Activated gamma-delta T cell treated with anti-CD3 and anti-CD28 coated beads, Interleukin-2, amount 50 U/mL, for 16 hours (primary cell): ENCODE measurements around the gene BTBD16.

Experiments used
- DNase-seq: peaks from one replicate; pipeline ENCODE4 v3.0.0-alpha.2; 2020; ENCODE audit warnings: low read depth

BTBD16 gene

GRCh38 chr10:122343936-122344335 is 72.8 kb downstream of the BTBD16 start:
- DNase-seq: no peak

DNA sequence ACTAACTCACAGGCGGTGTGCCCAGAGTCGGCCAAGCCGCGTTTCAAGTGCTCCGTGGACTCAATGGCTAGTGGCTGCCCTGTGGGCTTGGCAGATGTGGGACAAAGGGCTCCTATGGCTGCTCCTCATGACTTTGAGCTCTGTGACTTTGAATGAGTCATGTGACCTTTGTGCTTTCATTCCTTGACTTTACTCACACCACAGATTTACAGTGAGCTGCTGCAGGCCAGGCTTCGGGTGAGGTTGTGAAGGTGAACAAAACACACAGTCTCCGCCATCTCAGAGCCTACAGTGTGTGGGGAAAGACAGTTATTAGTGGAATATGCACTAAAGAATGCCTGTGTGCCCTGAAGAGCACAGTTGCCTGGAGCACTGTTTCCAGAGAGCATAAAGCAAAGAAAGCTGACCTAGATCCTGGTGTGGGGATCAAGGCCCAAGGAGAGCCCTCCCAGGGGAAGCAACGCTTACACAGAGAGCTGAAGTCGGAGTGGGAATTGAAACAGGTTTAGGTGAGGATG is 73.7 kb downstream of the BTBD16 start:
- DNase-seq: no peak

GRCh38 chr10:122346326-122346950 is 75.3 kb downstream of the BTBD16 start:
- DNase-seq: no peak

GRCh38 chr10:122347170-122347841 is 76.2 kb downstream of the BTBD16 start:
- no peak for DNase-seq

- DNase-seq: no peak
These were observed 77.4 kb downstream of the BTBD16 start for GRCh38 chr10:122348512-122348911.

DNA sequence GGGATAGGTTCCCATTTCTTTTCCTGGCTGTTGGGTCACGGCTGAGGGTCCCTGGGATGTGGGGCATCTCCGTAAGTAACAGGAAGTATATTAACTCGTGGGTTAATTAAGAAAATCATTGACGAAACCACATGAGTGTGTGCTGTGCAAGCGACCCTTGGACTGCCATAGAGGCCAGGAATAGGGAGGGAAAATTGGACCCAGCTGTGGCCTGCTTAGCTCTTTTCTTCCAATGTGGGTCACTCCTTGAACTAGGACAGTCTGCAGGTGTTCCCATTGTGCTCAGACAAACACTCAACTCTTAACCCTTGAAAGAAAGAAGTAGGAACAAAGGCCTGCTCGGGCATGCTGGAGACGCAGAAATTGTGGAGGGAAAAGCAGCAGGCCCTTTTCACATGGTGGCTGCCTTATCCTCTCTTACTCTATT is 77.9 kb downstream of the BTBD16 start:
- DNase-seq: no peak

- DNase-seq: no peak
These were observed 78.8 kb downstream of the BTBD16 start for GRCh38 chr10:122349758-122350369.

DNA sequence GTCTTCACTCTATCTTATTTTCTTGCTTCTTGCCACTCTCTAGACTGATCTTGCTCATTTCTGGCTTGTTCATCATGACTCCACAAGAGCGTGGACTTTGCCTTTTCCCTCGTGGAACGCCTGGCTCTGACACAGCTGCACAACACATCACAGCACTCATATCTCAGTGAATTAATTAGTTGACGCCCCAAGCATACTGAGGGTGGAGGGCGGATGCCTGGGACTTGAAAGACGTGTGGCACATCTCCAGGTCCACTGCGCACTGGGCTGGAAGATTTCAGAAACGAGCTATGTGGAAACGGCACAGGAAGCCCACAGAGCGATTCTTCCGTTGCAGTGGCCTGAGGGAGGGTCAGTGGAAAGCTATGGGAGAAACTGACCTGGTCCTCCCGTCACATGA is 79.8 kb downstream of the BTBD16 start:
- DNase-seq: no peak

GRCh38 chr10:122352817-122353525 is 81.9 kb downstream of the BTBD16 start:
- no peak for DNase-seq

DNA sequence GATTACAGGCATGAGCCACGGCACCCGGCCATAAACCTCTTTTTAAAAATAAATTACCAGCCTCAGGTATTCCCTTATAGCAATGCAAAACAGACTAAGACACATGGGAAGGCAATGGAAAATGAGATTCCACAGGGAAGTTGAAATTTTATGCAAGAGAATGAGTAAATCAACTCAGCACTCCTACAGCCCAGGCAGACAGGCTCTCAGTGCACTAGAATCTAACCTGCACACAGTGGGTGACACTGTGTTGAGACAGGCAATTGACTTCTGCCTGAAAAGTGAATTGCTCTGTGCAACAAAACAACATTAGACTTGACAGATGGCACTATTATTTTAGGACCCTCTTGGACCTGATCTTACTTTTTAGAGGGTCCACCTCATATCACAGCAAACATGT is 83.3 kb downstream of the BTBD16 start:
- DNase-seq: no peak

DNA sequence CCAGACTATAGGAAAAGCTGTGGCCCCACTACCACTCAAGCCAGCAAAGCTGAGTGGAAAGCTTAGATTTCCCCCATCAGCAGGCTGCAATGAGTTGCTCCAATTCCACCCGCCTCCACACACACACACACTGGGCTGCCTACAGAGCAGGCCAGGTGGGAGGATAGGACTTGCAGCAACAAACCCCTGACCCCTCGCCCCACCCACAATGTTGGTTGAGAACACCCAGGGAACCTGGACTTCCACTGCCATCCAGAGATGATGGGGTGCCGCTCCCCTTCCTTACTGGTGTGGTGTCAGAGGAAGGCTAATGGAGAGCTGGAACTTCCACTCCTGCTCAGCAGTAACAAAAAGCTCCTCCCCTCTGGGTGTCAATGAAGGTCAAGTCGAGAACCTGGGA is 86.6 kb downstream of the BTBD16 start:
- no peak for DNase-seq

DNA sequence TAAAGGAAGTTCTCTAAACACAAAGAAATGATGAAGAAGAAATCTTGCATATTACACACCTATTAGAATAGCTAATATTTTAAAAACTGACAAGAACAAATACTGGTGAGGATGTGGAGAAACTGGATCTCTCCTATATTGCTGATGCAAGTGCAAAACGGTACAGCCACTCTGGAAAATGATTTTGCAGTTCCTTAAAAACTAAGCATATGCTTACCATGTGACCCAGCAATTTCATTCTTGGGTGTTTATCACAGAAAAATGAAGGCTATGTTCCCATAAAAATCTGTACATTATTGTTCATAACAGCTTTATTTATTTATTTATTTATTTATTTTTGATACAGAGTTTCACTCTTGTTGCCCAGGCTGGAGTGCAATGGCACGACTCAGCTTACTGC is 88.5 kb downstream of the BTBD16 start:
- DNase-seq: no peak

- no peak for DNase-seq
These were observed 90.0 kb downstream of the BTBD16 start for GRCh38 chr10:122361046-122361445.

- no peak for DNase-seq
These were observed 91.0 kb downstream of the BTBD16 start for GRCh38 chr10:122362031-122362592.

GRCh38 chr10:122362621-122363020 is 91.5 kb downstream of the BTBD16 start:
- no peak for DNase-seq

DNA sequence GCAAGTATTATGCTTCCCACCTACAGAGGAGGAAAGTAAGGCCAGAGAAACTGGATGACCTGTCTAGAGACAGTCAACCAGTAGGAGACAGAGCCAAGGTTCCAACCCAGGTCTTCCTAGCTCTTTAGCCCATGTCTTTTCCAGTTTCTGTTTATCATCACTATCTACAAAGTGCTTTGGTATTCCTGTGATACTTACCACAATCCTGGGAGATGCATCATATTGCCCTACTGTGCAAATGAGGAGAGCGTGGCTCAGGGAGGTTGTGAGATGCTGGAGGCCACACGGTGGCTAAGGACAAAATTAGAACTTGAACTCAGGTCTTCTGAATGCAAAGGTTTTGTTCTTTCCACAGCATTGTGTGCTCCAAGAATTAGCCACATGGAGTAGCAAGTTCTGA is 92.2 kb downstream of the BTBD16 start:
- no peak for DNase-seq

- no peak for DNase-seq
These were observed 92.8 kb downstream of the BTBD16 start for GRCh38 chr10:122363722-122364463.

DNA sequence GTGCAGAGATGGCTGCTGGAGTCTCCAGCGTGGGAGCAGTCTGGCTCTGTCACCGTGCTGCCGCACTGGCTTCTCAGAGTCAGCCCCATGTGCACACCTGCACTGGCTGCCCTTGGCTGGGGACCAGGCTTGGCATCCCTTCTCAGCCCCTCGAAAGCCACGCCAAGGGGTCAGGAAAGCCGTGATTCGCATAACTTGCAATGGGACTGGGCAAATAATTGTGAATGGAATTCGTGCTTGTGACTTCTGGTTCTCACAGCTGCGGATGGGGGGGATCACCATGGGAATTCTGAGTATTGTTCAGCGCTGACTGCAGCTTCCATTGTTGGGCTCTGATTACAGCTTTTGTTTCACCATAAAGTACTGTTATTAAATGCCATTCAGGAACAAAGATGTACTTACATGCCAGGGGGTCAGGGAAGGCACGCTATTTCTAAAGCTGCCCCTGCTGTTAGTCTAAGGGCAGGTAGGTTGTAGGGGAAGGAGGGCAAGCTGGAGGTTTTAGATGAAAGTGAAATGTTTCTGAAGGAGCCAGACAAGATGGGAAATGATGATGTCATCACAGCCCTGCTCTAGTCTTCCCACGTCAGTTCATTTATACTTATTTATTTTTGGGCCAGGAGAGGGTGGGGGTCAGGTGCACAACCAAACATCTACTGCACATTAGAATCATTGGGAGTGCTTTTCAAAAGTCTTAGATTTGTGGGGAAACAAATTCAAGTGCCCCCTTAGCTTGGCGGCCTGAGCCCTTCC is 97.6 kb downstream of the BTBD16 start:
- DNase-seq: no peak

DNA sequence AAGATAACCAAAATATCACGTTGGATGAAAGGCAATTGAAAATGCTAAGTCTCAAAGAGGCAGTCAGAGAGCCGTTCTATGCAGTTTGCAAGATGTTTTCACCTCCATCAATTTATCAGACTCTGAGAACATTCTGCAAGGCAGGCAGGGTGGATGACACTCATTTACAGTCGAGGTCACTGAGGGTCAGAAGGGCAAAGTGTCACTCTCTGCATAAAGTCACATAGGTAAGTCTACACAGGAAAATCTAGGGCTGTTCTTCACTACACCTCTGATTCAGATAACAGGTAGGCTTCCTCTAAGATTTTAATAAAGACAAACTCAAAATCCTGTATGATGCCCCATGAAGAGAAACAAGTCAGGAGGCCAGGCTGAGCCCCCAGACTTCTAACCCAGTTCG is 102.0 kb downstream of the BTBD16 start:
- no peak for DNase-seq

GRCh38 chr10:122373721-122374120 is 102.6 kb downstream of the BTBD16 start:
- DNase-seq: no peak
